Stimulated activated naive CD4-positive, alpha-beta T cell (primary cell): ENCODE measurements around the gene CDK6.
A peak's percentile ranks its signal among the peaks of the same experiment; 100 is the strongest.

Source experiments
- DNase-seq, 6 experiments: peaks; one replicate each; lab custom pipeline; 2025; lab: John Stamatoyannopoulos, UW

The CDK6 gene

GRCh38 chr7:92644406-92645113 lies 191.8 kb downstream of the CDK6 start:
- DNase-seq, result no peak

DNA sequence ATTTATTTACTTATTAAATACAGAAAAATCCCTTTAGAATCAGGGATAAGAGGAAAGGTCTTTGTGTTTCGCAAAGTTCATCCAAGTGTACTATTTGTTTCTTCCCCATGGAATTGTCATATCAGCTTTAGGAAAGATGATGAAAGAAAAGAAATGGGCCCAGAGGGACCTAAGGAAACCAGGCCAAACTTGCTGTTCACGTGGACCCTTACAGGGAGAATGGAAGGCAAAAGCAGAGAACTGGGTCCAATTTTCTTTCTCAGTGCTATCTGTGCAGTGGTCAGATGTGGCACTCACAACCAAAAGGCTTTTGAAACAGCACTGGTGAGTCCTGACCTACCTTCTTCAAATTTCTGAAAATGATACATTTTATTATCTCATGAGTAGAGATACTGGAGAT lies 192.6 kb downstream of the CDK6 start:
- no peak for DNase-seq

DNA sequence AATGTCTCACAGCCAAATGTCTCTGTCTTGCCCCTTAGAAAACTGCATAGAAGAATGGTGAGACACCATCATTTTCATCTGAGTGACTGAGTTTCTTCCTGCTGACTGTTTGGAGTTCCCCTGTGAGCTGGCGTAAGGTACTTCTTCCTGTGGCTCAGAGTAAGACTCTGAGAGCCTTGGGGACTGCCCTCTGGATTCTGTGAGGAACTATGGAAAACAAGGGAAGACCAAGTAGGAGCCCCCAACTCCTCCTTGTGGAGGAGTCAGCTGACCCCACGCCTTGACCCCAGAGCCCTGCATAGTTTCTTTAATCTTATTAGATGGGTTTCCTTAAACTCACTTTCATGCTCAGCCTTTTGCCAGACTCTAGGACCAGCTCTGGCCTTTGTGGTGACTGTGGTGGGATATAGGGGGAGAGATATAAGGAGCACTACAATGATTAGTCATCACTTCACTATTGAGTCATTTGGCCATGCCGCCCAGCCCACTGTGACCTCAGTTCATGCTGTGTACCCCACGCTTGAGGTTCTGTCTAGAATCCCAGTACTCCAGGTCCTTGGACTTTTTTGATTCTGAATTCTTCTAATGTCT lies 194.4 kb downstream of the CDK6 start:
- peak in 1 of 6 experiments; percentile 4 for DNase-seq

- DNase-seq, result no peak
These were observed 196.4 kb downstream of the CDK6 start for GRCh38 chr7:92639966-92640365.

- no peak for DNase-seq
These were observed 197.0 kb downstream of the CDK6 start for GRCh38 chr7:92639213-92639896.

DNA sequence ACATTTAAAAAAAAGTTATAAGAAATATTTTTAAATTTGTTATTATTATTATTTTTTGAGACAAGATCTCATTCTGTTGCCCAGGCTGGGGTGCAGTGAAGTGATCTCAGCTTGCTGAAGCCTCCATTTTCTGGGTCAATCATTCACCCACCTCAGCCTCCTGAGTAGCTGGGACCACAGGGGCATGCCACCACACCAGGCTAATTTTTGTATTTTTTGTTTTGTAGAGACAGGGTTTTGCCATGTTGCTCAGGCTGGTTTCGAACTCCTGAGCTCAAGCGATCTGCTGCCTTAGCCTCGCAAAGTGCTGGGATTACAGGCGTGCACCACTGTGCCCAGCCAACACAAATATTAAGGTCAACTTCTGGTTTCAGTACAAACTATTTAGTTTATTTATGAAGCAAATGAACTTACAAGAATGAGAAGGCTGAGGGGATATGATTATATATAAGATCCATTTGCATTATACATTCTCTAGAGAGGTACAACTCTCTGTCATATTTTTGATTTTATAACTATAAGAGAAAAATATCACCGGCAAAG lies 200.3 kb downstream of the CDK6 start:
- DNase-seq, result no peak

- DNase-seq, result no peak
These were observed 200.8 kb downstream of the CDK6 start for GRCh38 chr7:92635538-92635937.

GRCh38 chr7:92634924-92635519 lies 201.4 kb downstream of the CDK6 start:
- no peak for DNase-seq

DNA sequence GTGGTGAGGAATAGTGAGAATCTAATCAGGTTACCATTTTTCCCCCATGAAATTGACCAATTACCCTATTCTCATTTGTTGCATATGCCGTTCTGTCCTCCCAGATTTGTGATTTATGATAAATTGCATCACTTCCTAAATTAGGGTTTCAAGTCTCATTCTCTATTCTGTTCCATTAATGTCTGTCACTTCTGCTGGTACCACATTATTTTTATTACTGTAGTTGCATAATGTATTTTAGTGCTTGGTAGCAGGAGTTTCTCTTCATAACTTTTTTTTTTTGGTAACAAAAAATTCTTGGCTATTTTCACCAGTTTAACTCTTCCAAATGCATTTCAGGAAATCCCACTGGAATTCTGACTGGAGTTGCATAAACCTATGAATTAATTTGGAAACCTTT lies 202.2 kb downstream of the CDK6 start:
- no peak for DNase-seq

GRCh38 chr7:92633211-92633906 lies 203.0 kb downstream of the CDK6 start:
- DNase-seq, result no peak

DNA sequence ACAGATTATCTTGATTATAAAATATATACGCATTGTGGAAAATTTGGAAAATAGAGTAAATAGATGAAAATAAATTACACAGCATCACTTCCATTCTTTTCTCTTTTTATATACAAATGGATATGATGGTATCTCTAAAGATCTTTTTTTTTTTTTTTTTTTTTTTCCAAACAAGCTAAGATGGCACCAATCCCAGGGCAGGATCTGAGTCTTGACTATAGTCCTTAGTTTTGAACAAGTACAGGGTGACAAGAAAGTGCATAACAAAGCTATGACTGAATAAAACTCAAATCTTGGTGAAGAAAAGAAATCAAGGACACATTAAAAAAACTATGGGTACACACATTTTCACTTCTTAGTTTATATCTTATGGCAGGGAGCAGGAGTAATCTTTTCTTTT lies 203.6 kb downstream of the CDK6 start:
- no peak for DNase-seq

DNA sequence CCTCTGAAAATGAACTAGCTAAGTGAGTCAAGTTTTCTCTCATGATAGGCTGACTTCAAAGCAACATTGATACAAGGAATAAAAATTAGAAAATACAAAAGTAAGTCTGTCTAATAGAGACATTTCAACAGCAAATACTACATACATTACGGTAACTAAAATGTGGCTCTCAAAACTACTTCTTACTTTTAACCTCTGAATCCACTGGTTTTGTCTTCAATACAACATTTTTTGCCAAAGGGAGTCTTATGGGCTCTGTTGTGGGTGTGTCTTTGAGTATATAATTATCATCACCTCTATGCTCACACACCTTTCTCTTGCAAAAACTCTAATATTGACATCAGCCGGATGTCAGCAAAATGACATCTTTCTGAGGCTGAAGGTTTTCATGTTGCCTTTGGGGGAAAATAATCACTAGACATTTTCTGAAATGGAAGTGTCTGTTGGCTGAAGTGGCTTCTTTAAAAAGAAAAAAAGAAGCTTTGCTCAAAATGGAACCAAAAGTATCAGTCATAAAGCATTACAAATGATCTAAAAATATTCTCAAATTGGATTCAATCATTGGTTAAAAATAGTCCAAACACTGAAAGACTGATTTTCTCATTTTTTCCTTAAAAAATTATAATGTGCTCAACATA lies 204.4 kb downstream of the CDK6 start:
- no peak for DNase-seq

- no peak for DNase-seq
These were observed 205.1 kb downstream of the CDK6 start for GRCh38 chr7:92631067-92631849.

GRCh38 chr7:92629779-92630178 lies 206.6 kb downstream of the CDK6 start:
- DNase-seq, result no peak

DNA sequence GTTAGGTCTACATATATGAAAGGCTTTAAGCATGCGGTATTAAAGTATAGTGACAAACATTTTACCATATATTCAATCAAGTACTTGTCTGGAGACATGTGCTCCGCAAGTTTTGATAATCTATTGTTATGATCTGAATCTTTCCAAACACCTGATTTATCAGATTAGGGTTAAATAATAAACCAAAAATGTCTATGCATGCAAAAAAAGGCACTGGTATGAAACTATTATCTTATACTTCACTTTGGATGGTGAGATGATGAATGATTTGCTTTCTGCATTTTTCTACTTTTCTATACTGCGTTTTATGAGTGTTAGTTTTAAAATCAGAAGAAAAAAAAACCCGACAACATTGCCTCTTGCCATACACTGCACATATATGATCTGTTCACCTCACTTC lies 208.4 kb downstream of the CDK6 start:
- no peak for DNase-seq

- DNase-seq, result peak in 1 of 6 experiments; percentile 2
These were observed 210.0 kb downstream of the CDK6 start for GRCh38 chr7:92626281-92626809.

GRCh38 chr7:92625617-92626016 lies 210.8 kb downstream of the CDK6 start:
- DNase-seq, result no peak

- DNase-seq, result no peak
These were observed 211.9 kb downstream of the CDK6 start for GRCh38 chr7:92624298-92624996.

- no peak for DNase-seq
These were observed 212.8 kb downstream of the CDK6 start for GRCh38 chr7:92623544-92623943.

DNA sequence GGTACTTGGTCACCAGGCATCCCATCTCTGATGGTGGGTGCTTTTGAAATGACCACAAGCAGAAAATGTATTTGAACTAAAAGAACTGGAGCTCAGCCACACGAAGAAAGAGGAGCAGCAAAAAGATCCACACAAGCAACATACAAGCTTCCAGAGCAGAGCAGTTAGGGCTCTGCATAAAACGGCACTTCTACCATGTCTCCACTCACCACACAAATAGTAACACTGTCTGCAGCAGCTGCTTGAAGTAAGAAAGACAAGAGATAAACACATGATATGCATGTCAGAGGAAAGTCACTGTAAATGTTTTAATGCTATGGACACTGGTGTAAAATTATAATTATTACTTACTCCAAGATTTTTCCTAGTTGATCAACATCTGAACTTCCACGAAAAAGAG lies 213.7 kb downstream of the CDK6 start:
- no peak for DNase-seq
